Embryonic facial prominence (tissue), 1 donor: ENCODE measurements around the gene GLIS1.

Source experiments
- DNase-seq: peaks from one replicate; pipeline ENCODE4 v3.0.0-alpha.2; 2016; ENCODE audit errors: extremely low spot score

Gene GLIS1

DNA sequence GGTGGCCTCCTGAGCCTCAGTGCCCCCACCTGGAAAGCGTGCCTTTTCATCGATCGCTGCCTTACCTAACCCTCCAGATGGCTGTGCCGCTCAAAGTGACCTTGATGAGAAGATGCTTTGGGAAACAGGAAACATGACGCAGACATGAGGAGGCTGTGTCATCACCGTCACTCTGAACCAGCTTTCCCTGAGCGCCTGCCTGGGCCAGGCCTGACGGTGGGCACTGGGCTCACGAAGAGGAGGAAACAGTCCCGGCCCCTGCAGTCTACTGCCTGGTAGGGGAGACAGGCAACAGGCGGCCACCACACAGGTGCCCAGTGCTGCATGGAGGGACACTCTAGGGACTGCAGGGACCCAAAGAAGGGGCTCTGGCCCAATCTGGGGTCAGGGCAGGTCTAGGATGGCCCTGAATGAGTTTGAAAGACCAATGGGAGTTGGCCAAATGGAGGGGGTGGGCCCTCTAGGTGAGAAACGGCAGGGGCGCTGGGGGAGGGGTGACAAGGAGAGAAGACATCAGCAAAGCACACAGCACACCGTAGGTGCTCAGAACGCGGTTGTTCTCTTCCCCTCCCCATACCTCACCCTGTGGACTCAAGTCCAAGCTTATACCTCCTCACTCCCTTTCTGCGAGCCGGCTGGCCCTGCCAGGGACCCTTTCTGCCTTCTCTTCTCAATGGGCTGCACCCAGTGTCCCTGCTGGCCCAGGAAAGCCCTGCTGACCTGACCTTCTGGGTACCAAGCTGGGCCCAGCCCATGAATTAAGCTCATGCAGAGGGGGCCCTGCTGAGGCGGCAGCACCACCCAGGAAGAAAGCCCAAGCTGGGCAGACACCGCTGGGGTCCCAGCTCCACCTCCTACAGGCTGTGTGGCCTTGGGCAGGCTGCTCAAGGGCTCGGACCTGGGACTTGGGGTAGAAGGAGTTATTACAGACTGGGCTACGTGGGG lies 44.9 kb downstream of the GLIS1 start:
- no peak for DNase-seq

DNA sequence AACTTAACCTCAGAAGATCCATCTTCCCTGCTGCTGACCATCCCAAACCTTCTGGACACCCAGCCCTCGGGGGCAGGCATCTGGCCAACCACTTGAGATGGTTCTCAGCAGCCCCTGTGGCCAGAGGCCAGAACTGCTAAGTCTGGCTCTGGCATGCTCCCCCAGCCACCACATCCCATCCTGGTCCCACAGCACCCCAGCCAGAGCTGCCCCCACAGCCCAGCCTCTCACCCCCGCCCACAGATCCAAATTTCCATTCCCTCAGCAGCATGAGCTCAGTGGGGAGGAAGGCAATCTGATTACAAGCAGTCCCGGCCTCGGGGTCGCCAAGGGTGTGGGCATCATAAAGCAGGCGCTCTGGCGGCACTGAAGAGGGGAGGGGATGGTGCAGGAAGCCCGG lies 45.6 kb downstream of the GLIS1 start:
- DNase-seq, result no peak

DNA sequence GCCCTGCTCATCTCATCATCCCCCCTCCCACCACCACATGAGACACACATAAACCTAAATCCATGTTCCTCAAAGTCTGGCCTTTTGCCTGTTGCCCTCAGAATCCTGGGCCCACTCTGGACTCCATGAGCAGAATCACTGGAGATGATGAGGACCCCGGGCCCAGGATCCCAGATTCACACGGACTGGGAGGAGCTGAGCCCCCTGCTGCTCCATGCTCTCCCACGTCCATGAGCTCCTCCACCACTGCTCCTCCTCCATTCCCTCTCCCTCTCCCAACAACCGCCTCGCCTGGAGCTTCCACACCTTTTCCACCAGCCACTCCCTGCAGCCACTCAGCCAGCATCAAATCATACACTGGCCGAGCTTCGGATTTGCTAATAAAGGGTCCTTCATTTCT lies 47.6 kb downstream of the GLIS1 start:
- no peak for DNase-seq

GRCh38 chr1:53690411-53690810 lies 48.6 kb downstream of the GLIS1 start:
- DNase-seq, result no peak

DNA sequence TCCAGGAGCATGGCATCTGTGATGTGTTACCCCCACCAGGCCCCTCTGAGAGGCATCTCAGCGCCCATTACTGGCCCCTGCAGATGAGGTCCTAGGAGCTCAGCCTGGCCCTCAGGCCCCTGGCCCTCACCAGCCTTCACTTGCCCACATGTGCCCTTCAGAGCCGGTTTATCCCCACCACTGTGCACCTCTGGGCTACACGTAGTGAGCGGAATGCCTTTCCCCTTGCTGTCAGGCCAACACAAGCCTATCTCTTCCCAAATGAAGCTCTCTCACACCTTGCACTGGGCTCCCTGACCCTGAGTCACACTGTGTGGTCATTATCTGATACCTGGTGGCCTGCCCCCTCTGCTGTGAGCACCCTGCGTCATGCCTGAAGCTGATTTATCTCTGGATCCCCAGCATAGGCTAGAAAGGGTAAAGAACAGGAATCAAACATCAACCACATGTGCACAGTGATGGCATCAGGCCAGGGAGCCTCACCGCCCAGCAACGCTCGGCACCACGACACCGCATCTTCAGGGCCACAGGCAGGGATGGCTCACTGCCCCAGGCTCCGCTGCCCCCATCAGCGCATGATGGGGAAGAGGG lies 49.1 kb downstream of the GLIS1 start:
- DNase-seq, result no peak

- no peak for DNase-seq
Measured at GRCh38 chr1:53689223-53689622, 49.7 kb downstream of the GLIS1 start.

GRCh38 chr1:53688381-53689102 lies 50.4 kb downstream of the GLIS1 start:
- no peak for DNase-seq

- DNase-seq, result no peak
Measured at GRCh38 chr1:53687901-53688300, 51.1 kb downstream of the GLIS1 start.

- no peak for DNase-seq
Measured at GRCh38 chr1:53687426-53687825, 51.5 kb downstream of the GLIS1 start.

DNA sequence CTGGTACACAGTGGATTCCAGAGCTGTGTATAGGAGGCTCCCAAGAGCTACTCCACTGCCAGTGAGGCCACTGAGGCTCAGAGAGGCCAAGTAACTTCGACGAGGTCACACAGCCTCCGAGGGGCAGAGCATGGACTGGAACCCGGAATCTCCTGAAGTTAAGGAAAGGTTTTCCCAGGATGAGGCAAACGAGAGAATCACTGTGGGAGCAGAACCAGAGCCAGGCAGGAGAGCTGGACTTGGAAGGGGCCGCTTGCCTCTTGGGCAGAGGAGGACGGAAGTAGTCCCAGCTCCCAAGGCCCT lies 52.0 kb downstream of the GLIS1 start:
- DNase-seq, result no peak

GRCh38 chr1:53686091-53686964 lies 52.6 kb downstream of the GLIS1 start:
- DNase-seq, result no peak

DNA sequence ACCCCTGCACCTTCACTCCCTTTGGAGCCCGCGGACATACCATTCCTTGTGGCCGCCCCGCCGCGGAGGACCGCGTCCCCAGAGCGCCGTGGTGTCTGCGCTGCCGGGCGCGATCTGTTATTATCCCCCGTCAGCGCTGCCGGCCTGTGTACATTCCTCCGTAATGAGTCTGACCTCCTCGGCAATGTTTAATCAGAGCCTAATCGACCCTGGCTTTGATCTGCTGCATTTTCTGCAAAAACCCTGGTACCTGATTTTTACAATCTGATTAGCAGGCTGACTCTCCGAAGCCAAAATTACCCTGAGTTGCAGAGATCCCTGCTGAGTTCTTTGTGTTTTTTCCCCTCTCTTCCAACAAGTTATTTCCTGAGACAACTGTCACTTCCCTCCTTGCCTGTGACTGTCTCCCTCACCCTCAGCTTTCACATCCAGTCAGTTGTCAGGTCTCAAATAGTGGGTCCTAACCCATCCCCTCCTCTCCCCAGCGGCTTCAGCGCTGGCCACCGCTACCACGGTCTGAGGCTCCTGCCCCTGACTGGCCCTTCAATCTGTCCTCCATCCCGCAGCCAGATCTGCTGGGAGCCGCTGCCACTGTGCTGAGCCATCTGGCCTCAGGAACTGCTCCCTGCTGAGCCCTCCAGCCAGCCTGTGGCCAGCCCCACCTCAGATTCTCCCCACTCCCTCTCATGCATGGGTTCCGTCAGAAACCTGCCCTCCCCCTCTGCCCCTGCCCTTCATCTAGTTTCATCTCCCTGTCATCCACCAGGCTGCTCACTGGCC lies 53.5 kb downstream of the GLIS1 start:
- DNase-seq, result no peak

DNA sequence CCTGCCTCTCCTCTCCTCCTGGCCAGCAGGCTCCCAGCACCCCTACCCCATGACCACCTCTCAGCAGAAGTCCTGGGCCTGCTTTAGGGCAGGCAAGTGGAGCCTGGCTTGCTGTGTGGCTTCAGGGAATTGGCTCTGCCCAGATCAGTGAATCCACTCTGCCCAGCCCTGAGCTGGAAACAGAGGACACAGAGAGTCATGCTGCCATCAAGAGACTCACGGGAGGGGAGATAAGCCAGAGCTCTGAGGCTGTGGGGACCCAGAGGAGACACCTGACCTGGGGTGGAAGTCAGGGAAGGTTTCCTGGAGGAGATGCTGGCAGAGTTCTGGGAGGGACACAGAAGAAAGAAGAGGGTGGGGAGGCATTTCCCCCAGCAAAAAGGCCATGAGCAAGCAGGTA lies 54.2 kb downstream of the GLIS1 start:
- DNase-seq, result no peak

- DNase-seq, result no peak
Measured at GRCh38 chr1:53683986-53684740, 54.8 kb downstream of the GLIS1 start.

- DNase-seq, result no peak
Measured at GRCh38 chr1:53682881-53683280, 56.1 kb downstream of the GLIS1 start.

GRCh38 chr1:53681977-53682685 lies 56.8 kb downstream of the GLIS1 start:
- peak; percentile 40 for DNase-seq

GRCh38 chr1:53681351-53681976 lies 57.5 kb downstream of the GLIS1 start:
- DNase-seq, result no peak

DNA sequence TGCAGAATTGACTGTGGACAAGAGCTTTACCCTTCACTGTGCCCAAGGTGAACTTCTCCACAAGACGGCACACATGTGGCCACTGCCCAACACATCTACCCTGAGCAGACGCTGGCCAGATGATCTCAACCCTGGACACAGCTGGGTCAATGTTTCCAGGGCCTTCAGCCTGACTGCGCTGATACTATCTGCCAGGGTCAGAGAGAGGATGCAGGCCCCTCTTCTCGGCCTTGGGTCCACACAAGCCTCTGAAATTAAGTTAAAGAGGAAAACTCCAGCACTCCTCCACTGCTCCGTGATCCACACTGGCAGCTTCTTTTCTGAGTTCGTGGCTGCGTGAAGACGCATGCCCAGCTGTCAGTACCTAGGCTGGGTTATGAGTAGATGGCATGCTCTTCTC lies 58.1 kb downstream of the GLIS1 start:
- no peak for DNase-seq
